GM18519 (cell line): Measurements from ENCODE around the gene NMNAT2.

Experiments
- ATAC-seq: cut with Tn5 transposase; IDR thresholded peaks from one replicate; pipeline ENCODE4 v1.9.1; 2021; ENCODE audit warnings: mild to moderate bottlenecking, moderate library complexity; ENCODE audit not compliant: unreplicated experiment, low FRiP score

Gene NMNAT2

GRCh38 chr1:183368213-183369108 lies 49.7 kb downstream of the NMNAT2 start:
- no peak for ATAC-seq

- no peak for ATAC-seq
These were observed 52.1 kb downstream of the NMNAT2 start for GRCh38 chr1:183366116-183366515.

- ATAC-seq, result no peak
These were observed 52.5 kb downstream of the NMNAT2 start for GRCh38 chr1:183365676-183366075.

GRCh38 chr1:183365093-183365492 lies 53.1 kb downstream of the NMNAT2 start:
- ATAC-seq, result no peak

GRCh38 chr1:183363972-183364371 lies 54.2 kb downstream of the NMNAT2 start:
- ATAC-seq, result no peak

- ATAC-seq, result no peak
These were observed 57.1 kb downstream of the NMNAT2 start for GRCh38 chr1:183361081-183361480.

- no peak for ATAC-seq
These were observed 57.7 kb downstream of the NMNAT2 start for GRCh38 chr1:183360473-183360872.

GRCh38 chr1:183356534-183357182 lies 61.5 kb downstream of the NMNAT2 start:
- no peak for ATAC-seq

- ATAC-seq, result no peak
These were observed 62.4 kb downstream of the NMNAT2 start for GRCh38 chr1:183355797-183356196.

- ATAC-seq, result no peak
These were observed 63.0 kb downstream of the NMNAT2 start for GRCh38 chr1:183355181-183355580.

GRCh38 chr1:183353597-183353996 lies 64.6 kb downstream of the NMNAT2 start:
- ATAC-seq, result no peak

GRCh38 chr1:183349201-183349711 lies 68.9 kb downstream of the NMNAT2 start:
- ATAC-seq, result no peak

- ATAC-seq, result no peak
These were observed 71.9 kb downstream of the NMNAT2 start for GRCh38 chr1:183346276-183346732.

- no peak for ATAC-seq
These were observed 78.5 kb downstream of the NMNAT2 start for GRCh38 chr1:183339556-183340167.

GRCh38 chr1:183331091-183331742 lies 87.0 kb downstream of the NMNAT2 start:
- no peak for ATAC-seq

GRCh38 chr1:183330335-183330734 lies 87.8 kb downstream of the NMNAT2 start:
- no peak for ATAC-seq

- no peak for ATAC-seq
These were observed 89.8 kb downstream of the NMNAT2 start for GRCh38 chr1:183328371-183328770.

- ATAC-seq, result no peak
These were observed 90.5 kb downstream of the NMNAT2 start for GRCh38 chr1:183327434-183328290.

- ATAC-seq, result no peak
These were observed 94.1 kb downstream of the NMNAT2 start for GRCh38 chr1:183323849-183324683.
